MCF 10A (cell line): ENCODE results near the gene HBEGF. TPM values are rescaled to one million over a fixed set of nuclear protein-coding genes. Genes with fewer than 3 reads are reported as not detected.

Experiments
- BruUV-seq: library from RNA; stranded (reverse); fragments of 400-500 nt; replicated peaks from 2 replicates; lab custom pipeline; 2021; lab: Mats Ljungman, UMichigan
- CTCF ChIA-PET: fragments of 300-600 bp; sonication (Branson Sonifier 250); formaldehyde crosslinking; extraction: SDS; loops from one replicate; lab custom pipeline; 2021; ENCODE audit warnings: antibody characterized with exemption, inconsistent platforms; lab: Yijun Ruan, JAX
- POLR2A ChIA-PET: fragments of 300-600, 350-650 bp; sonication (Branson Sonifier 250); formaldehyde crosslinking; extraction: SDS; loops from one replicate; lab custom pipeline; 2020; ENCODE audit warnings: antibody characterized with exemption, inconsistent platforms; lab: Yijun Ruan, JAX
- DNase-seq: peaks from one replicate; pipeline ENCODE4 v3.0.0-alpha.2; 2018; ENCODE audit not compliant: unreplicated experiment
- H3K27ac Mint-ChIP-seq: one replicate; pipeline ENCODE4 v1.8.0; 2022; ENCODE audit warnings: mild to moderate bottlenecking, low read depth, mixed read lengths; ENCODE audit not compliant: unreplicated experiment
- H3K27me3 Mint-ChIP-seq: one replicate; pipeline ENCODE4 v1.8.0; 2022; ENCODE audit warnings: mixed read lengths; ENCODE audit not compliant: insufficient read depth, unreplicated experiment
- H3K36me3 Mint-ChIP-seq: one replicate; pipeline ENCODE4 v1.8.0; 2022; ENCODE audit warnings: mild to moderate bottlenecking, moderate library complexity, mixed read lengths; ENCODE audit not compliant: insufficient read depth, unreplicated experiment
- H3K4me1 Mint-ChIP-seq: one replicate; pipeline ENCODE4 v1.8.0; 2022; ENCODE audit warnings: mixed read lengths; ENCODE audit not compliant: insufficient read depth, unreplicated experiment
- H3K4me3 Mint-ChIP-seq: one replicate; pipeline ENCODE4 v1.8.0; 2022; ENCODE audit warnings: mild to moderate bottlenecking, moderate library complexity, mixed read lengths; ENCODE audit not compliant: unreplicated experiment
- H3K9me3 Mint-ChIP-seq: one replicate; pipeline ENCODE4 v1.8.0; 2022; ENCODE audit warnings: mixed read lengths; ENCODE audit not compliant: unreplicated experiment
- intact Hi-C: fragments of 100-400 bp; cut with micrococcal nuclease; formaldehyde crosslinking; loops from 2 replicates; pipeline ENCODE4 v1.14.1; 2022
- total RNA-seq: library from RNA; stranded (reverse); gene quantifications from 2 replicates; pipeline ENCODE4 v1.2.3, GENCODE V29; 2022
- TF ChIP-seq, protein P1 (sequence below): fragments of 200-600 bp; IDR thresholded peaks from one replicate; pipeline ENCODE4 v1.8.0; 2022; ENCODE audit warnings: antibody characterized with exemption, mild to moderate bottlenecking; ENCODE audit not compliant: unreplicated experiment

HBEGF gene
- total RNA-seq, 1 experiment from 2014 or later = 55.7 TPM

- ChIA-PET CTCF (interaction anchor here (0.9 to 7.6 kb wide), 4 partner anchors 18 to 66 kb away, joined by 3 to 52 read pairs (median 18); partner anchors contain the start of gene HBEGF), POLR2A (interaction anchor here (0.6 to 3.2 kb wide), 9 partner anchors 10 to 65 kb away, joined by 3 to 14 read pairs (median 5); partner anchors contain the start of gene HBEGF)
- TF ChIP-seq, protein P1, sequence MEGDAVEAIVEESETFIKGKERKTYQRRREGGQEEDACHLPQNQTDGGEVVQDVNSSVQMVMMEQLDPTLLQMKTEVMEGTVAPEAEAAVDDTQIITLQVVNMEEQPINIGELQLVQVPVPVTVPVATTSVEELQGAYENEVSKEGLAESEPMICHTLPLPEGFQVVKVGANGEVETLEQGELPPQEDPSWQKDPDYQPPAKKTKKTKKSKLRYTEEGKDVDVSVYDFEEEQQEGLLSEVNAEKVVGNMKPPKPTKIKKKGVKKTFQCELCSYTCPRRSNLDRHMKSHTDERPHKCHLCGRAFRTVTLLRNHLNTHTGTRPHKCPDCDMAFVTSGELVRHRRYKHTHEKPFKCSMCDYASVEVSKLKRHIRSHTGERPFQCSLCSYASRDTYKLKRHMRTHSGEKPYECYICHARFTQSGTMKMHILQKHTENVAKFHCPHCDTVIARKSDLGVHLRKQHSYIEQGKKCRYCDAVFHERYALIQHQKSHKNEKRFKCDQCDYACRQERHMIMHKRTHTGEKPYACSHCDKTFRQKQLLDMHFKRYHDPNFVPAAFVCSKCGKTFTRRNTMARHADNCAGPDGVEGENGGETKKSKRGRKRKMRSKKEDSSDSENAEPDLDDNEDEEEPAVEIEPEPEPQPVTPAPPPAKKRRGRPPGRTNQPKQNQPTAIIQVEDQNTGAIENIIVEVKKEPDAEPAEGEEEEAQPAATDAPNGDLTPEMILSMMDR = no peak
- no peak overlapping the region for H3K4me3 Mint-ChIP-seq
- H3K4me1 Mint-ChIP-seq = peaks cover 22% of the 10 kb centered on the region
- no peak overlapping the region for H3K27ac Mint-ChIP-seq
- BruUV-seq = no TSS peak
- no peak for DNase-seq
- no peaks in the 10 kb centered on the region for H3K36me3 Mint-ChIP-seq
- no peaks in the 10 kb centered on the region for H3K27me3 Mint-ChIP-seq
- no peaks in the 10 kb centered on the region for H3K9me3 Mint-ChIP-seq
- intact Hi-C loops = no loop called here
Observed at GRCh38 chr5:140310434-140310833, 36.0 kb downstream of the HBEGF start.

- DNase-seq = no peak
- TF ChIP-seq, protein P1 = no peak
- BruUV-seq = no TSS peak
- Mint-ChIP-seq H3K36me3 (no peaks in the 10 kb centered on the region), H3K27ac (no peak overlapping the region), H3K4me1 (peaks cover 22% of the 10 kb centered on the region), H3K27me3 (no peaks in the 10 kb centered on the region), H3K4me3 (no peak overlapping the region), H3K9me3 (no peaks in the 10 kb centered on the region)
- intact Hi-C loops = no loop called here
- CTCF ChIA-PET = interaction anchor here (1.1 to 7.6 kb wide), 3 partner anchors 36 to 65 kb away, joined by 3 to 52 read pairs (median 31); partner anchors contain the start of gene HBEGF
- POLR2A ChIA-PET = interaction anchor here (0.8 to 3.2 kb wide), 3 partner anchors 11 to 50 kb away, joined by 4 to 14 read pairs (median 7); partner anchors contain the start of gene HBEGF
Observed at GRCh38 chr5:140309706-140310249, 36.6 kb downstream of the HBEGF start.

DNA sequence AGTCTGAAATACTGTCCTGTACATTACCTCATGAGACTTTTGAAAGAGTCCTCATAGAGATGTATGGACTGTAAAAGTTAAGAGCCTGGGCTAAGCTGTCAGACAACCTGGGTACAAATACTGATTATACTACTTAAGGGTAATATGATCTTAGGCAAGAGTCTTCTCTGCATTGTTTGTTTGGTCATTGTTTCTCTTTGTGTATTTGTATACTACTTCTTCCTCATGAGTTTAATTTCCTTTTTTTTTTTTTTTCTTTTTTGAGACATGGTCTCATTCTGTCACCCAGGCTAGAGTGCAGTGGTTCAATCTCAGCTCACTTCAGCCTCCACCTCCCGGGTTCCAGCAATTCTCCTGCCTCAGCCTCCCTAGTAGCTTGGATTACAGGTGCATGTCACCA is 40.9 kb downstream of the HBEGF start:
- TF ChIP-seq, protein P1 = no peak
- ChIA-PET CTCF (interaction anchor here (0.6 to 1.2 kb wide), 4 partner anchors 22 to 1044 kb away, joined by 3 to 6 read pairs (median 4); no protein-coding TSS in a partner anchor), POLR2A (interaction anchor here (0.6 to 5.9 kb wide), 3 partner anchors 19 to 40 kb away, joined by 3 to 98 read pairs (median 3); partner anchors contain the start of gene HBEGF)
- intact Hi-C loops = no loop called here
- H3K9me3 Mint-ChIP-seq = no peaks in the 10 kb centered on the region
- H3K4me3 Mint-ChIP-seq = no peak overlapping the region
- peaks cover 8% of the 10 kb centered on the region for H3K36me3 Mint-ChIP-seq
- no peaks in the 10 kb centered on the region for H3K27me3 Mint-ChIP-seq
- no TSS peak for BruUV-seq
- peaks cover 23% of the 10 kb centered on the region for H3K4me1 Mint-ChIP-seq
- H3K27ac Mint-ChIP-seq = no peak overlapping the region
- no peak for DNase-seq

DNA sequence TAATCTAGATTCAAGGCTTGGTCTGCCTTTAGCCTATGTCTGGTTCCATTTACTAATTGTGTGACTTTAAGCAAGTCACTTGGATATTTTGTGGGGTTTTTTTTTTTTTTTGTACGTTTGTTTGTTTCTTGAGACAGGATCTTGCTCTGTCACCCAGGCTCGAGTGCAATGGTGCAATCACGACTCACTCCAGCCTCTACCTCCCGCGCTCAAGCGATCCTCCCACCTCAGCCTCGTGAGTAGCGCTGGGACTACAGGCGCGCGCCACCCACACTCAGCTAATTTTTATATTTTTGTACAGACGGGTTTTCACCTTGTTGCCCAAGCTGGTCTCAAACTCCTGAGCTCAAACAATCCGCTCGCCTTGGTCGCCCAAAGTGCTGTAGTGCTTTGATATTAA is 42.4 kb downstream of the HBEGF start:
- intact Hi-C loops = loop anchor here (2.0 to 5.0 kb wide), 3 partner anchors 43 to 62 kb away; partner anchors contain the start of gene HBEGF
- no peaks in the 10 kb centered on the region for H3K27me3 Mint-ChIP-seq
- no peak for DNase-seq
- peak overlapping the region; percentile 100 for H3K4me3 Mint-ChIP-seq
- H3K36me3 Mint-ChIP-seq = peaks cover 22% of the 10 kb centered on the region
- TF ChIP-seq, protein P1 = no peak
- no peak overlapping the region for H3K27ac Mint-ChIP-seq
- peaks cover 24% of the 10 kb centered on the region for H3K4me1 Mint-ChIP-seq
- BruUV-seq = no TSS peak
- no peaks in the 10 kb centered on the region for H3K9me3 Mint-ChIP-seq
- POLR2A ChIA-PET = interaction anchor here (1.1 to 5.9 kb wide), 11 partner anchors 8 to 82 kb away, joined by 3 to 98 read pairs (median 11); partner anchors contain the start of gene HBEGF
- CTCF ChIA-PET = interaction anchor here (0.6 to 3.9 kb wide), 7 partner anchors 7 to 70 kb away, joined by 3 to 39 read pairs (median 4); partner anchors contain the start of gene HBEGF
